Eye (tissue), 1 donor: ENCODE results near the gene C1orf50.
"Not testable (repeated sequence)": the region's sequence is repeated elsewhere in the genome, so short reads cannot be mapped to it uniquely, and the experiment has no call there.

Source experiments
- DNase-seq: peaks from one replicate; pipeline ENCODE4 v3.0.0-alpha.2; 2015

Gene C1orf50

DNA sequence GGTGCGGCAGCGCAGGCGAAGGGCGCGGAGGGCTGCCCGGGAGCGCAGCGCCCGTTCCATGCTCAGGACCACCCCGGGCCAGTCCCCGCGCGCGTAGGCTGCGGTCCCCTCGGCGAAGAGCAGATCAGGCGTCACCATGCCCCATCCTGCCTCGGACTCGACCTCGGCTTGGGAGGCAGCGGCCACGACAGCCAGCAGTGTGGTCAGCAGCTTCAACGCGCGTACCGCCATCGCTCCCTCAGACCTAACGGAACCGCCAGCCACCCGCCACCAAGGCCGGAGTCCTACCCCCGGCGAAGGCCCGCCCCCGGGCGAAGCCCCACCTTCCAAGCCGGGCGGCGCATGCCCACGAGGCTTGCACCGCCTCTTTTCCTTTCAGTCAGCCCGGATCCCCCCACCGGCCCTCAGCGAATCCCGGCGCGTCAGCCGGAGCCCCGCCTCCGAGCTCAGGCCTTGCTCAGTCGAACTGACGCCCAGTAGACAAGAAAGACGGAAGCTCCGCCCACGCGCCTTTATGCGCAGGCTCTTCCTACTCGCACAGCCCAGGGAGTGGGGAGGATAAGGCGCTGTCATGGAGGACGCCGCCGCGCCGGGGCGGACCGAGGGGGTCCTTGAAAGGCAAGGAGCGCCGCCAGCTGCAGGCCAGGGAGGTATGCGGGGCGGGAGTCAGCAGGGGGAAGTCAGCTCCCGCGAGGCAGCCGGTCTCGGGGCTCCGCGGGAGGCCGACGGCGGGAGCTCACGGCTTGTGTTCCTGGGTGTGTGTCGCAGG is at the start of gene C1orf50, which contains the start of gene P3H1:
Gene C1orf50, plus strand, starts transcription at position 509 of the 769 bp plus-strand sequence. Its CDS starts 63 bp downstream, at position 572.
Gene P3H1, minus strand, starts transcription at position 288 of the 769 bp plus-strand sequence. Its CDS starts 57 bp downstream, at position 231.
- peak; percentile 100 for DNase-seq

DNA sequence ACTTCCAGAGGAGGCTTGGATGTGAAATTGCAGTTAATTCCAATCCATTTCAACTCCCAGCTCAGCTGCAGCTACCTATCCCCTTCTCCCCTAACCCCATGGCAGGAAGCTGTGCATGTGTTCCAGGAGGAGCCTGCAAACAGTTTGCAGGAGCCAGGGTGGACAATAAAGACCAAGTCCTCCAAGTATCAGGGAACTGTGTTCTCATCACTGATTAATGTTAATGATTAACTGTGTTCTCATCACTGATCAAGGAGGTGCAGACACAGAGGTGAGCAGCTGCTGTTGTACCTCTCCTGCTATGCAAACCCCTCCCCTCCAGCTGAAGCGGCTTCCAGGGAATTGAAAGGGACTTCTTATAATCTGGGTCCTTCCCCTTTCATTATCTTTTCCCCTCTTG is 46.2 kb upstream of the C1orf50 start:
- no peak for DNase-seq

GRCh38 chr1:42721926-42722325 is 45.1 kb upstream of the C1orf50 start:
- DNase-seq = no peak

DNA sequence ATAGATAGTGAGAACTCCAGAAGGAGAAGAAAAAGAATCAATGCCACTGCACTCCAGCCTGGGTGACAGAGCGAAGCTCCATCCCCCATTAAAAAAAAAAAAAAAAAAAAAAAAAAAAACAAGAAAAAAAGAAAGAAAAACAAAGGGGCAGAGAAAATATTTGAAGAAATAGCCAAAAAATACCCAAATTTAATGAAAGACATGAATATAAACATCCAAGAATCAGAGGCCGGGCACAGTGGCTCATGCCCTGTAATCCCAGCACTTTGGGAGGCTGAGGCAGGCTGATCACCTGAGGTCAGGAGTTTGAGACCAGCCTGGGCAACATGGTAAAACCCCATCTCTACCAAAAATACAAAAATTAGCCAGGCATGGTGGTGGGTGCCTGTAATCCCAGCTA is 44.6 kb upstream of the C1orf50 start:
- DNase-seq = not testable (repeated sequence)

DNA sequence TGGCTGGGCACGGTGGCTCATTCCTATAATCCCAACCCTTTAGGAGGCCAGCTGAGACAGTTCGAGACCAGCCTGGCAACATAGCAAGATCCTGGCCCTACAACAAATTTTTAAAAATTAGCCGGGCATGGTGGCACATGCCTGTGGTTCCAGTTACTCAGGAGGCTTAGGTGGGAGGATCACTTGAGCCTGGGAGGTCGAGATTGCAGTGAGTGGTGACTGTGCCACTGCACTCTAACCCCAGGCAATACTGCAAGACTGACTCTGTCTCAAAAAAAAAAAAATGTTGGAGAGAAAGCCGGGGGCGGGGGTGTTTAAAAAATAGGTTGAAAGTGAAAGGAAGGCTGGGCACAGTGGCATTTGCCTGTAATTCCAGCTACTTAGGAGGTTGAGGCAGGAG is 43.5 kb upstream of the C1orf50 start:
- DNase-seq = no peak

- DNase-seq = not testable (repeated sequence)
Measured at GRCh38 chr1:42725820-42726219, 41.2 kb upstream of the C1orf50 start.

- no peak for DNase-seq
Measured at GRCh38 chr1:42730002-42730401, 37.0 kb upstream of the C1orf50 start.

DNA sequence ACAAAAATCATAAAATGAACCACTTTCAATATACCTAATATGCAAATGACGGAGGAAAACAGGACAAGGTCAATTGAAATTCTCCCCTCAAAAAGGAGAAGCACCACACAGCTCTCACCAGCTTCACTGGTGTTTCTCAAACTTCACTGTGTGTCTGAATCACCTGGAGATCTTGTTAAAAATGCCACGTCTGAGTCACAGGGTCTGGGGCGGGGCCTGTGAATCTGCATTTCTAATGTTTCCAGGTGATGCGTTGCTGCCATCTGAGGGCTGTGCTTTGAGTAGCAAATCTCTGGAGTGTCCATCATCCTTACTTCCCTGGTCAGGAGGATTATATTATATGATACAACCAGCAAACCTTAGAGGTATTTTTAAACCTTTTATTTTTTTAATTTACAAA is 36.1 kb upstream of the C1orf50 start:
- DNase-seq = no peak

- DNase-seq = no peak
Measured at GRCh38 chr1:42731585-42731984, 35.5 kb upstream of the C1orf50 start.

DNA sequence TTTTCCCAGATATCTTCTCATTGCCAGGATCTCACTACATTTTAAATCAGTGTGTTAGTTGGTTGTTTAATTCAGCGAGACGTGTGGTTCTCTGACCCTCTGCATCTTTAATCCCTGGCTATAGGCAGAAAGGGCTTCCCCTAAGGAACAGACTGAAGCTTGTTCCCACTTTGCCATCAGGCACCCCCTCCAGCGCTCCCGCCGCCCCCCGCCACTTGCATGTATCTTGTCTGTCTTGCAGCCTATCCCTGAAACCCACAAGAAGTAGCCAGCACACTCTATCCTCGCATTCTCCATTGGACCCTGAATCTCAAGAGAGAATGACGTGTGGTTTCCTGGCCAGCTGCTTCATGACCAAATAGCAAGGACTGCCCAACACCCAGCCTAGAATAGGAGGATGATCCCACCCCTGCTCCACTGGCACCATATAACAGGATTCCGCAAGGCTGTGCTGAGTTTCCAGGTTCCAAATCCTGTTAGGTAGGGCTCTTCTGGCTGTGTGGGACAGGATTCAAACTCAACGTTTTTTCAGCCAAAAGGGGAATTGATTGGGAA is 34.8 kb upstream of the C1orf50 start:
- DNase-seq = no peak

GRCh38 chr1:42733415-42734200 is 33.4 kb upstream of the C1orf50 start:
- DNase-seq = no peak

DNA sequence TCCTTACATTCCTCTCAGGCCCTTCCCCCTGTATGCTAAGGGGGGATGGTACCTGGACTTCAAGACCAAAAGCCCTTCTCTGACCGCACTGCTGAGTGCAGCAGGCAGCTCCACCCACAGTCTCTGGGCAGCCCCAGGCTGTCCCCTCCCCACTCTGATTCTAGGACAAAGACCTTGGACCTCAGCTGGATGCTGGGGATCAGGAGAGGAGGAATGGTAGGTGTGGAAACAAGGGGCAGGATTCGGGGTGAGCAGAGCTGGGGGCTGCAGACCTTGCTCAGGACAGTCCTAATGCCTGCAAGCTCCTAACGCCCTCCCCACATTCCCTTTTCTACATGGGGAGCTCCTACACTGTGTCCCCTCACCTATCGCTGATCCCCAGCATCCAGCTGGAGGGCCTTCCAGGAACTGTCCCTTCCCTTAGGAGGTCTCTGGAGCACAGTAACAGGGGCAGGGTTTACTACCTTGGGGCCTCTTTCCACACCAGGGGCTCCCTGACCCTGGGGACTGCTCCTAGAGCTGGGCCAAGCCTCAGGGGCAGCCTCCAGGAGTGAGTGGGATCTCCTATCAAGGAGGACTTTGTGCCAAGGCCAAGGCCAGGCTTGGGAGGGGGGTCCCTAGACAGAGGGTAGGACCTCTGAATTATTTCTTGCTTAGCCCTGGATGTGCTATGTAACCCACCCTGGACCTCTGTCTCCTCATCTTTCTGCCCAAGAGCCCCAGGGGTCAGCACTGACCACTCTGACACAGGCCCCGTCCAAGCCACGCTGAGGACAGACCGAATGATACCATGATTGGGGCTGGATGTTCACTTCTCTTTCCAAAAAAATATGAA is 32.6 kb upstream of the C1orf50 start:
- DNase-seq = no peak

DNA sequence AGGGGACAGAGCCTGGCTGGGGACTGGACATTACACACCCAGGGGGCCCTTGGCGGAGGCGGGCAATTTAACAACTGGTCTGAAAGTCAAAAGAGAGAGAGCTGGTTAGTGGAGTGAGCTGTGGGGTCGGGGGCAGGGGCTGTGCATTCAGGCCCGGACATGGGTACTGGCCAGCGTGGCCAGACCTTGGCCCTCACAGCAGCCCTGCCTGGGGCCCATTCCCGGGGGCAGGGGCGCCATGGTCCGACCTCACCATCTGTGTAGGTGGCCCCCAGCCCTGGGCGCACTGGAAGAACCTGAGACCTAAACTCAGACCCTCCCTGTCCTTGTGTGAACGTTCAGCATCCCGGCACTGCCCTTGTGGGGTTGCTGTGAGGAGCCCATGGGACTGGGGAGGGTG is 32.0 kb upstream of the C1orf50 start:
- no peak for DNase-seq

DNA sequence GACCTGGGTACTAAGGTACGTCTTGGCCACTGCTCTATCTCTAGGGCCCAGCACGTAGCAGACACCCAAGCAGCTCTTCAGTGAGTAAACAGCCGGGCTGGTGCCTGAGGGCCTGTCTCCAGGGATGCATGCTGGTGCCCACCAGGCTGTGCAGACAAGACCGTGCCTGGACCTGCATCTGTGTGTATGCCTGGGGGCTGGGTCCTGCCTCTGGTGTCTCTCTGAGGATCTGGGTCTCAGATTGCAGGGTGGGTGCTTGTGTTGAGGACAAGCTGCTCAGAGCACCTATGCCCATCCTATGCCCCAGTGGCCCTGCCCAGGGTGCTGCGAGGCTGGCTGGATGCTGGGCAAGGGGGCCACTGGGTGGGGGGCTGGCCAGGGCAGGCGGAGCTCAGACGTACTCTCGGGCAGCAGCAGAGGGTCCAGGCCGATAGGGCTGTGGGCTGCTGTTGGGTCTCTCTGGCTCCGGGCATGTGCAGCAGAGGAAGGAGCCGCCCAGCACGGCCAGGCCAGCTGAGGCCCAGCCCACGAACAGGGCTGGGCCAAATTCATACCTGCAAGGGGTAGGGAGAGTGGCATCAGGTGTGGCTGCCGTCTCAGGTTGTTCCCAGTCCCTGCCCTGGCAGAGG is 31.5 kb upstream of the C1orf50 start:
- no peak for DNase-seq

- no peak for DNase-seq
Measured at GRCh38 chr1:42736152-42736551, 30.9 kb upstream of the C1orf50 start.

DNA sequence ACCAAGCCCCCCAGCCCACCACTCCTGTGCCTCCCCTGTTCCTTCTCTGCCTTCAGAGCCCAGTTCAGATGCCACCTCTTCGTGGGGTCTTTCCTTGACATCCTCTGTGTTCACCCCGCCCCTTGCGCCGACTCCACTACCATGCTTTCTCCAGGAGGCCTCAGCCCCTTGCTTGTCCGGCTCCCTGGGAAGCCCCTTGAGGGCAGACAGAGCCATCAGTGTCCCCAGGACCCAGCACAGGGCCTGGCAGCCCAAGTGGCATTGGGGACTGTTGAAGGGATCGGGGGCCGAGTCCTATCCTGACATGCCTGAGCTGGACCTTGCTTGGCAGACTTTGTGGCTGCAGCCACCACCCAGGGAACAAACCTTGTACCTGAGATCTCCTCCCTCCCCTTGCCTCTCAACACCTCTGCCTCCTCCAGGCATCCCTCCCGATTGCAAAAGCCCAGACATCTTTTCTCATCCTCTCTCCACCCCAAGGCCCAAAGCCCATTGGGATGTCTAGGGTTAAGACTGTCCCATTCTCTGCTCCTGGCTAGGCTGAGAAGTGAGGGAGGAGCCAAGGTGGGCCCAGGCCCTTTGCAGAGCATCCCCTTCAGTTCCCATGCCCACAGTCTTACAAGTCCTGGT is 30.4 kb upstream of the C1orf50 start:
- DNase-seq = no peak

- no peak for DNase-seq
Measured at GRCh38 chr1:42737257-42737656, 29.8 kb upstream of the C1orf50 start.

DNA sequence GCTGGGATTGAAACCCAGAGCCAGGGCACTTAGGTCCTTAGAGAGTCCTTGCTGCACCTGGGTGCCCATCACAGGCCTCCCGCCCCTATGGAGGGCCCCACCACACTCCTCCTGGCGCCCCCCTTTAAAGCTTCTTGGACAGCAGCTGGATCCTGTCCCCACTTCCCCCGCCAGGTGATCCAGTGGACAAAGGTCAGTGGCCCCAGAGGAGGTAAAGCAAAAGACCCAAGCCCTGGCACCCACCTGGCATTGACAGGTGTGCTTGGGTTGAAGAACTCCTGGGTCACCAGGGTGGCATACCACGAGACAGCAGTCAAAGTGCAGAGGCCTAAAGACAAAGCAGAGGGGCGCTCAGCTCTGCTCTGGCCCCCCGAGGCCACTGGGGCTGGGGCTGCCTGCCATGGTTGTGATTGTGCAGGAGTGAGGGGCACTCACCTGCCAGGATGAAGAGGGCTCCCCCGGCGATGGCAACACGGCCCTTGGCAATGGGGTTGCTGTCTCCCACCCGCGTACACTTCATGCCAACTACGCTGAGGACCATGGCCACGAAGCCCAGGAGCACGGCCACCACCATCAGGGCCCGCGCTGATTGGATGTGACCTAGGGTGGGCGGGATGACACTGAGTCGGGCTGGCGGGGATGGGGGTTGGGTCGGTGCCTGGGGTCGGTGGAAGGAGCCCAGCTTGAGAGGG is 28.9 kb upstream of the C1orf50 start:
- DNase-seq = no peak

- DNase-seq = no peak
Measured at GRCh38 chr1:42738678-42739226, 28.3 kb upstream of the C1orf50 start.

DNA sequence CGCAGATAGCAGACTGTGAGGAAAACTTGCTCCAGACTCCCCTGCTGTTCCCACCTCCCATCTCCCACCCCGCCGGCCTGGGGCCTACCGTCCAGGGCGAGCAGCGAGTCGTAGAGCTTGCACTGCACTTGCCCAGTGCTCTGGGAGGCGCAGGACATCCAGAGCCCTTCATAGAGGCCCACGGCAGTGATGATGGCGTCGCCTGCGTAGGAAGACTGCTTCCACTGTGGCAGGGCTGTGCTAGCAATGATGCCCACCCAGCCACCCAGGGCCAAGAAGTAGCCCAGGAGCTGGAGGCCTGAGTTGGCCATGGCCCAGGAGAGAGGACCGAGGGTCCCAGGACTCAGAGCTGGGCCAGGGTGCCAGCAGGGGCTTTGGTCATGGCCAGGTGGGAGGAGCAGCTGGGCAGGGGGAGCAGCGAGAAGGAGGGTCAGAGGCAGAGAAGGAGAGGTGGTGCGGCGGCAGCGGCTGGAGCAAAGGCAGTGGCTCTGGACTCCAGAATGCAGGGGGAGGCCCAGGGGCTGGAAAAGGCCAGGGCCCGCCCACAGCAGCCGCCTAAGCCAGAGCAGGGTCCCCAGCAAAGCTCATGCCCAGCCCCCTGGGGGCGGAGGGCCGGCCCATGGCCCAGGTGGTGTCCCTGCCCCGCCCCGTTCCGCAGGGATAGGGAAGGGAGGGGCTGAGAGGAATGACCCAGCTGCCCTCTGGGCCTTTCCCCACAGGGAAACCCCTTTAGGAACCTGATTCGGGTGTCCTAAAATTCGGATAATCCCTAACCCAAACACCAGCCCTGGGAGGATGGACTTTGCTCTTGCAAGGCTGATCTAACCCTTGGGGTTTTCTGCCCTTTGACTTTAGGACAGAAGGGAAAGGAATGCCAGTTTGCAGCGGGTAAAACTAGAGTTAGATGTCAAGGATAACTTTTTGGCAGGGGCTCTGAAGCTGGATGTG is 27.0 kb upstream of the C1orf50 start, which contains the start of gene CLDN19:
Gene CLDN19, minus strand, starts transcription at position 484 of the 948 bp plus-strand sequence. Its CDS starts 173 bp downstream, at position 311.
- peak; percentile 65 for DNase-seq
